Activated T-helper 1 cell treated with anti-CD3 and anti-CD28 coated beads, Interleukin-12 subunit alpha, Interleukin-12 subunit beta, Interleukin-2, Interleukin-4 antibody, amounts not matched to agents 30 ng/mL and 10 ng/mL and 1 ng/mL, durations not matched to agents 14 hours and 24 hours and 36 hours (primary cell): Measurements from ENCODE around the gene TBC1D26. TPM values are rescaled to one million over a fixed set of nuclear protein-coding genes. Genes with fewer than 3 reads are reported as not detected.
"Not testable (repeated sequence)": the region's sequence is repeated elsewhere in the genome, so short reads cannot be mapped to it uniquely, and the experiment has no call there.

ENCODE experiments used
- DNase-seq: peaks from one replicate; pipeline ENCODE4 v3.0.0; 2021; ENCODE audit warnings: low spot score
- H3K27ac Mint-ChIP-seq: one replicate; pipeline ENCODE4 v1.8.0; 2021; ENCODE audit warnings: mild to moderate bottlenecking, mixed read lengths
- H3K27me3 Mint-ChIP-seq: one replicate; pipeline ENCODE4 v1.8.0; 2022; ENCODE audit warnings: mild to moderate bottlenecking, moderate library complexity, mixed read lengths; ENCODE audit not compliant: insufficient read depth
- H3K36me3 Mint-ChIP-seq: one replicate; pipeline ENCODE4 v1.8.0; 2021; ENCODE audit warnings: low read depth, mixed read lengths
- H3K4me1 Mint-ChIP-seq: one replicate; pipeline ENCODE4 v1.8.0; 2021; ENCODE audit warnings: low read depth, mixed read lengths
- H3K4me3 Mint-ChIP-seq: one replicate; pipeline ENCODE4 v1.8.0; 2021; ENCODE audit warnings: mild to moderate bottlenecking, moderate library complexity, mixed read lengths
- H3K9me3 Mint-ChIP-seq: one replicate; pipeline ENCODE4 v1.8.0; 2021; ENCODE audit warnings: mixed read lengths
- intact Hi-C: fragments of 100-400 bp; cut with micrococcal nuclease; formaldehyde crosslinking; loops from one replicate; pipeline ENCODE4 v1.15.1; 2024
- total RNA-seq: library from RNA; stranded (reverse); gene quantifications from 2 replicates; pipeline ENCODE4 v1.2.3, GENCODE V29; 2022

TBC1D26 gene
- total RNA-seq, 1 donor from 2014 or later = not detected

DNA sequence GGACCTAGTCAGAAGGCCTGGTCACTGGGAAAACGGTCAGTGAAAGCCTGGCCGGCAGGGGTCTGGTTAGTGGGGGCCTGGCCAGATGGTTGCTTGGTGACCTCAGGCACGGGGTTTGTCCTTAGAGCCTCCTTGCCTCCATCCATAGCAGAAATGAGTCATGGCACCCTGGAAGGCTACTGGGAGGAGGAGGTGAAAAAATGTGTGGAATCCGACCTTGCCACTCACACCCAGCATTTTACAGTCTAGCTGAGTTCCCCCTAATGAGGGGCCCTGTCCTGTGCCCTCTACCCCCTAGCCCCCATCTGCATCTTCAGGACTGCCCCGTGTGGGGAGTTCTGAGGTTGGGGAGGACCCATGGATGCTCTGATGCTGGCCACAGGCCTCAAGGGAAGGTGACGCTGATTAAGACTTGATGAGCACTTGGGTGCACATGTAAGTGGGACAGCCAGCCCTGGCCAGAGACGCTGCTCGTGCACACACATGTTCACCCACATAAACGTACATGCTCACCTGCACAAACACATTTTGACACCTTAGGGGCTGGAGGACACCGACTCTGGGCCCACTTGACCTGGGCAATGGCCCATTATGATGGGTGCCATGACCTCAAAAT is 1.2 kb downstream of the TBC1D26 start:
- intact Hi-C loops, H3K27me3 Mint-ChIP-seq, H3K36me3 Mint-ChIP-seq, H3K9me3 Mint-ChIP-seq, H3K4me3 Mint-ChIP-seq, DNase-seq, H3K27ac Mint-ChIP-seq, H3K4me1 Mint-ChIP-seq: not testable (repeated sequence)

- intact Hi-C loops = not testable (repeated sequence)
Observed at GRCh38 chr17:15736578-15736977, 4.5 kb downstream of the TBC1D26 start.

GRCh38 chr17:15738066-15738465 is 6.0 kb downstream of the TBC1D26 start:
- H3K4me3 Mint-ChIP-seq = no peak overlapping the region
- no peak for DNase-seq
- H3K9me3 Mint-ChIP-seq = no peaks in the 10 kb centered on the region
- H3K36me3 Mint-ChIP-seq = no peaks in the 10 kb centered on the region
- intact Hi-C loops = no loop called here
- peaks cover 2% of the 10 kb centered on the region for H3K27me3 Mint-ChIP-seq
- H3K27ac Mint-ChIP-seq = no peak overlapping the region
- no peaks in the 10 kb centered on the region for H3K4me1 Mint-ChIP-seq

More at GRCh38 chr17:15736578-15736977, 4.5 kb downstream of the TBC1D26 start:
- not testable (repeated sequence) for H3K27ac Mint-ChIP-seq, H3K36me3 Mint-ChIP-seq, H3K9me3 Mint-ChIP-seq, DNase-seq, H3K27me3 Mint-ChIP-seq, H3K4me3 Mint-ChIP-seq, H3K4me1 Mint-ChIP-seq

- H3K9me3 Mint-ChIP-seq, H3K4me3 Mint-ChIP-seq, H3K27ac Mint-ChIP-seq, DNase-seq, H3K4me1 Mint-ChIP-seq, H3K36me3 Mint-ChIP-seq, intact Hi-C loops, H3K27me3 Mint-ChIP-seq: not testable (repeated sequence)
Observed at GRCh38 chr17:15739259-15739658, 7.2 kb downstream of the TBC1D26 start.

- H3K27me3 Mint-ChIP-seq, H3K9me3 Mint-ChIP-seq, H3K4me3 Mint-ChIP-seq, H3K27ac Mint-ChIP-seq, H3K36me3 Mint-ChIP-seq, intact Hi-C loops, H3K4me1 Mint-ChIP-seq, DNase-seq: not testable (repeated sequence)
Observed at GRCh38 chr17:15740041-15740440, 8.0 kb downstream of the TBC1D26 start.

- no peaks in the 10 kb centered on the region for H3K4me1 Mint-ChIP-seq
- H3K4me3 Mint-ChIP-seq = no peak overlapping the region
- H3K27me3 Mint-ChIP-seq = peaks cover 8% of the 10 kb centered on the region
- intact Hi-C loops = no loop called here
- DNase-seq = no peak
- no peaks in the 10 kb centered on the region for H3K36me3 Mint-ChIP-seq
- no peaks in the 10 kb centered on the region for H3K9me3 Mint-ChIP-seq
- no peak overlapping the region for H3K27ac Mint-ChIP-seq
Observed at GRCh38 chr17:15740570-15741120, 8.6 kb downstream of the TBC1D26 start.

DNA sequence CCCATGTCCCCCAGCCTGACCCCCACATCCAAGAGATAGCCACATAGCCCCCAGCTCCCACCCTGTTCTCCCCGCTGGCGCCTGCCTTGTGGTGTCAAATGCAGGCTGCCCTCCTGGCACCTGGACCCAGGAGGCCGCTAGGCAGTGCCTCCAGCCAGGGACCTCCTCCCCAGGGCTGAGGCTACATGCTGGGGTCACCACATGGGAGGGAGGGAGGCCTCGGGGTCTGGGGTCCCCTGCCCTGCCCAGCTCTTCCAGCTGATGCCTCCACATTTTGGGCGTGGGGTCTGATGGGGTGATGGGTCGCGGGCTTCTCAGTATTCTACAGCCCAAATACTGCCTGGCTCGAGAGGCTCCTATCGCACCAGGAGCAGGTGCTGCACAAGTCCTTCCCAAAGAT is 9.5 kb downstream of the TBC1D26 start:
- intact Hi-C loops = no loop called here
- Mint-ChIP-seq H3K27ac (no peak overlapping the region), H3K4me3 (no peak overlapping the region), H3K36me3 (no peaks in the 10 kb centered on the region), H3K27me3 (peaks cover 11% of the 10 kb centered on the region), H3K9me3 (no peaks in the 10 kb centered on the region), H3K4me1 (no peaks in the 10 kb centered on the region)
- DNase-seq = no peak

DNA sequence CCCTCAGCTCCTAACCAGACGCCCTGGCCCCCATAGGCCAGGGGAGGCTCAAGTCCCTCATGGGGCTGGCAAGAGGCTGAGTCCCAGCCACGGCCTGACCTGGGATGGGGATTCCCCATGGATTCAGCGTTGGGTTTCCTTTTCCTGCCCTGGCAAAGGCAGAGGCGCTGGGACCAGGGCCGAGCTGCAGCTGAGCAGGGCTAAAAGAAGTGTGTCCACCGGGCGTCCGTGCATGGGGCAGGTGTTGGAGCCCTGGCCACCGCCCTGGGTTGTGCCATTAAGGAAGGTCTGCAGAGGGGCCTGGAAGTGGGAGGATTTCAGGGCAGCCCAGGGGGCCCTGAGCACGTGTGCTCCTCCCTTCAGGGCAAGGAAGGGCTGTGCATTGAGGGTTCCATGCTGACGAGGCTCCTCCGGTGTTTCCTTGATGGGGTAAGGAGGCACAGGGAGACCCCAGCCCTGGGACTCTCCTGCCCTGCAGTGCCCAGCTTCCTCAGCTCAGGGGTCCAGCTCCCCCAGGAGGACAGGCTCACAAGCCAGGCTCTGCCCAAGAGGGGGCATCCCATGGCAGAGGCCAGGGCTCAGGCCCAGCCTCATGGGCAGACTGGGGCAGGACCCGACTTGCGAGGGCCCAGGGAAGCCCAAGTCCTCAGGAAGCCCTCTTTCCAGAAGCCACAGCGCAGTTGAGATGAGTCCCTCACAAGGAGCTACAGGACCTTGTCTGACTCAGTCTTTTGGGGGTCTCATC is 10.1 kb downstream of the TBC1D26 start:
- H3K27me3 Mint-ChIP-seq = peaks cover 11% of the 10 kb centered on the region
- no peaks in the 10 kb centered on the region for H3K4me1 Mint-ChIP-seq
- no peaks in the 10 kb centered on the region for H3K36me3 Mint-ChIP-seq
- H3K4me3 Mint-ChIP-seq = no peak overlapping the region
- H3K27ac Mint-ChIP-seq = no peak overlapping the region
- intact Hi-C loops = no loop called here
- no peak for DNase-seq
- H3K9me3 Mint-ChIP-seq = no peaks in the 10 kb centered on the region

DNA sequence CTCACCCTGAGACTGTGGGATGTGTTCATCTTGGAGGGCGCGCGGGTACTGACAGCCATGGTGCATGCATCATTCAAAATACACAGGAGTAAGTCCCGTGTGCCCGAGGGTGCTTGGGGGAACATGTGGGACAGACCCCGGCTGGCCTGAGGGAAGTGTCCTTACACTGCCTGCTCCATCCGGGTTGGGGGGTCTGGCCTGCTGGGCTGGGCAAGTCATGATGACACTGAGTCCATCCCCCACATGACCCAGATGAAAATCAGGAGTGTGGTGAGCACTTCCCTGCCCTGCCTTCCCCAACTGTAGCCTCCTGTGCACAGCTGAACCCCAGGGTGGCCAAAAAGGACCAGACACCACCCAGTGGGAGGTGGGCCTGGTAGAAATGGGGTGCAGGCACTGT is 10.8 kb downstream of the TBC1D26 start:
- H3K4me1 Mint-ChIP-seq = no peaks in the 10 kb centered on the region
- intact Hi-C loops = no loop called here

DNA sequence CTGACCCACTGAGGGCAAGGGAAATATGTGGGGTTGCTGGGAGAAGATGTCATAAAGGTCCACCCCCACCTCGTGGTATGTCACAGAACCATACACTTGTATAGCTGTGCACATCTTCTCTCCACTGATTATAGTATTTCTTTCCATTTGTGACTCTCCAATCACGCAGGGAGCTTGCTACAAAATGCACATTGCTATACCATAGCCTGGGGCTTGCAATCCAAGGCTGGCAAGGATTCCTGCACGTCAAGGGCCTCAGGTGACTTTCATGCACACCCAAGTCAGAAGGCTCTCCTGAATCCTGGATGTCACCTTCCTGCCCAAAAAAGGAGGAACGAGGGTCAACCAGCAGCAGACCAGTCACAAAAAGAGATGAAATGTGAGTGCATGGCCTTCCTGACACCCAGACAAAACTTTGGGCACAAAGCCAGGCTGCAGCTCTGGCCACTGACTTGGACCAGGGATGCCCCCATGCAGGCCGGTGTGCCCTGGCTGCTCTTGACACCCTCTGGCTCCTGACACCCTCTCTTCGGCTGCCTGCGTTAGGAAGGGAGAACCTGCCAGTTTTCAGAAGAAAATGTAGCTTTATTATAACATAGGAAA is 12.1 kb downstream of the TBC1D26 start:
- H3K36me3 Mint-ChIP-seq = no peaks in the 10 kb centered on the region

More for the DNA sequence above, 10.8 kb downstream of the TBC1D26 start:
- Mint-ChIP-seq H3K4me3 (no peak overlapping the region), H3K27me3 (peaks cover 11% of the 10 kb centered on the region), H3K36me3 (no peaks in the 10 kb centered on the region), H3K27ac (no peak overlapping the region), H3K9me3 (no peaks in the 10 kb centered on the region)
- DNase-seq = no peak

GRCh38 chr17:15744885-15745284 is 12.8 kb downstream of the TBC1D26 start:
- no peaks in the 10 kb centered on the region for H3K36me3 Mint-ChIP-seq
- H3K9me3 Mint-ChIP-seq = no peaks in the 10 kb centered on the region
- H3K4me3 Mint-ChIP-seq = no peak overlapping the region
- peaks cover 9% of the 10 kb centered on the region for H3K27me3 Mint-ChIP-seq
- H3K4me1 Mint-ChIP-seq = no peaks in the 10 kb centered on the region
- intact Hi-C loops = no loop called here
- no peak for DNase-seq
- no peak overlapping the region for H3K27ac Mint-ChIP-seq

More for the DNA sequence above, 12.1 kb downstream of the TBC1D26 start:
- DNase-seq = no peak
- no peak overlapping the region for H3K4me3 Mint-ChIP-seq
- H3K27ac Mint-ChIP-seq = no peak overlapping the region
- intact Hi-C loops = no loop called here
- H3K9me3 Mint-ChIP-seq = no peaks in the 10 kb centered on the region
- H3K27me3 Mint-ChIP-seq = peaks cover 11% of the 10 kb centered on the region
- no peaks in the 10 kb centered on the region for H3K4me1 Mint-ChIP-seq

GRCh38 chr17:15749403-15749802 is 17.3 kb downstream of the TBC1D26 start:
- H3K4me3 Mint-ChIP-seq, H3K4me1 Mint-ChIP-seq, H3K9me3 Mint-ChIP-seq, DNase-seq, H3K27ac Mint-ChIP-seq, intact Hi-C loops, H3K27me3 Mint-ChIP-seq, H3K36me3 Mint-ChIP-seq: not testable (repeated sequence)

DNA sequence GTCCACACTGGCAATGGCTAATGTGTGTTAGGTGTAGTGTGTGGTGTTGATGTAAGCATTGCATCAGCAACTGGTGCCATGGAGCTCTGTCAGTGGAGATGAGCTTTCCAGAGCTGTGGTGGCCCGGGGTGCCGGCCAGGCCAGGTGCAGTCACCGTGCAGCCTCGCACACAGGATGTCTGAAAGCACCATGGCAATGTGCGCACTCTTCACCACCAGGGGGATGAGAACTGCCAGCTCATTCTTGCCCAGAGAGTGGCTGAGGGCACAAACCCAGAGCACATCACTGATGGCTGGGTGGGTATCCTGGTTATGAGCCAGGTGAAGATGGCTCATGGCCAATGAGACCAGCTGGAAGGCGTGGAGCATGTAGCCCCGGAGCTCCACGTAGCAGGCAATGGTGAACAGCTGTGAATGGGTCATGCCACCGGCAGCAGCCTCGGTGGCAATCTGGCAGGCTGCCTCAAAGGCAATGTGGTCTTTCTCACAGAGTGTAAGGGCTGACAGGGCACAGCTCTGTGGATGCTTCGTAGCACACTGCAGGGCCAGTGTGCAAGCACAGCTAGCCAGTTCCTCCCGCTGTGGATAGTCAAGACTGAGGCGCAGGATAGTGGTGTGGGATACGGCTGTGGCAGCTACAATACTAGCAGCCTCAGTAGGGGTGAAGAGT is 36.9 kb downstream of the TBC1D26 start:
- DNase-seq, H3K36me3 Mint-ChIP-seq, H3K4me1 Mint-ChIP-seq, H3K9me3 Mint-ChIP-seq, H3K4me3 Mint-ChIP-seq, intact Hi-C loops, H3K27me3 Mint-ChIP-seq, H3K27ac Mint-ChIP-seq: not testable (repeated sequence)
